Measurements from ENCODE around the gene EXD3. TPM values are rescaled to one million over a fixed set of nuclear protein-coding genes. Genes with fewer than 3 reads are reported as not detected.

Gene EXD3
- total RNA-seq, 1 donor from 2014 or later, result 10.8 TPM

GRCh38 chr9:137373611-137373980 is 49.4 kb downstream of the EXD3 start:
- FAIRE-seq (no peak), DNase-seq (ENCODE audit: low read depth) (no peak)
- H3K36me3 ChIP-seq (ENCODE audit: control insufficient read depth, insufficient read depth, low read length), result no peaks in the 10 kb centered on the region
- H3K27me3 ChIP-seq (ENCODE audit: control insufficient read depth, insufficient read depth, low read length), result no peaks in the 10 kb centered on the region
- H3K4me3 ChIP-seq (ENCODE audit: low read depth, low read length), result no peak overlapping the region
- TF ChIP-seq CTCF (IDR thresholded peaks at IDR 0.05; ENCODE audit: insufficient read depth, low read length, severe bottlenecking), result no peak

GRCh38 chr9:137372693-137373610 is 50.0 kb downstream of the EXD3 start:
- no peak for TF ChIP-seq CTCF (IDR thresholded peaks at IDR 0.05; ENCODE audit: insufficient read depth, low read length, severe bottlenecking)
- FAIRE-seq, result no peak
- Histone ChIP-seq H3K36me3 (ENCODE audit: control insufficient read depth, insufficient read depth, low read length) (no peaks in the 10 kb centered on the region), H3K27me3 (ENCODE audit: control insufficient read depth, insufficient read depth, low read length) (no peaks in the 10 kb centered on the region), H3K4me3 (ENCODE audit: low read depth, low read length) (no peak overlapping the region)
- no peak for DNase-seq (ENCODE audit: low read depth)

GRCh38 chr9:137371946-137372651 is 50.9 kb downstream of the EXD3 start:
- TF ChIP-seq CTCF (IDR thresholded peaks at IDR 0.05; ENCODE audit: insufficient read depth, low read length, severe bottlenecking), result no peak
- no peak for DNase-seq (ENCODE audit: low read depth)
- no peak overlapping the region for H3K4me3 ChIP-seq (ENCODE audit: low read depth, low read length)
- H3K36me3 ChIP-seq (ENCODE audit: control insufficient read depth, insufficient read depth, low read length), result peaks cover 1% of the 10 kb centered on the region
- no peak for FAIRE-seq
- no peaks in the 10 kb centered on the region for H3K27me3 ChIP-seq (ENCODE audit: control insufficient read depth, insufficient read depth, low read length)

- Histone ChIP-seq H3K4me3 (ENCODE audit: low read depth, low read length) (no peak overlapping the region), H3K27me3 (ENCODE audit: control insufficient read depth, insufficient read depth, low read length) (no peaks in the 10 kb centered on the region), H3K36me3 (ENCODE audit: control insufficient read depth, insufficient read depth, low read length) (peaks cover 1% of the 10 kb centered on the region)
- no peak for TF ChIP-seq CTCF (IDR thresholded peaks at IDR 0.05; ENCODE audit: insufficient read depth, low read length, severe bottlenecking)
- DNase-seq (ENCODE audit: low read depth), result no peak
- no peak for FAIRE-seq
Measured at GRCh38 chr9:137371521-137371941, 51.4 kb downstream of the EXD3 start.

- Histone ChIP-seq H3K4me3 (ENCODE audit: low read depth, low read length) (no peak overlapping the region), H3K27me3 (ENCODE audit: control insufficient read depth, insufficient read depth, low read length) (no peaks in the 10 kb centered on the region), H3K36me3 (ENCODE audit: control insufficient read depth, insufficient read depth, low read length) (peaks cover 1% of the 10 kb centered on the region)
- TF ChIP-seq CTCF (IDR thresholded peaks at IDR 0.05; ENCODE audit: insufficient read depth, low read length, severe bottlenecking), result no peak
- FAIRE-seq (no peak), DNase-seq (ENCODE audit: low read depth) (no peak)
Measured at GRCh38 chr9:137370865-137371520, 52.0 kb downstream of the EXD3 start.

Data from bronchial epithelial cell (primary cell).